Hepatocyte (in vitro differentiated cells): Measurements from ENCODE around the gene WDR37.

Experiments
- CTCF ChIP-seq: fragments of 200-600 bp; sonication (generic); IDR thresholded peaks from 2 replicates; pipeline ENCODE4 v1.5.1; 2016; ENCODE audit warnings: antibody characterized with exemption, mild to moderate bottlenecking; ENCODE audit not compliant: poor library complexity
- EZH2 ChIP-seq: fragments of 200-600 bp; sonication (generic); IDR thresholded peaks from 2 replicates; pipeline ENCODE4 v1.6.1; 2016; ENCODE audit warnings: antibody characterized with exemption, mild to moderate bottlenecking, borderline replicate concordance
- EZH2phosphoT487 ChIP-seq: fragments of 200-600 bp; sonication (generic); IDR thresholded peaks from one replicate; pipeline ENCODE4 v1.6.1; 2018; ENCODE audit warnings: antibody characterized with exemption, mild to moderate bottlenecking, low read depth, moderate library complexity; ENCODE audit not compliant: unreplicated experiment, severe bottlenecking

- TF ChIP-seq CTCF (no peak), EZH2phosphoT487 (no peak), EZH2 (no peak)
Measured at GRCh38 chr10:1006573-1006972, 49.6 kb upstream of the WDR37 start.
